Stimulated activated CD4-positive, alpha-beta T cell treated with anti-CD3 and anti-CD28 coated beads, TNF-alpha, amount 100 ng/mL, for 1 hour (primary cell): ENCODE data around the gene FAM107A.
"Not testable (repeated sequence)": the region's sequence is repeated elsewhere in the genome, so short reads cannot be mapped to it uniquely, and the experiment has no call there.

Experiments used
- DNase-seq, 3 donors: peaks; one replicate each; pipeline ENCODE4 v3.0.0-alpha.2; 2020; ENCODE audit warnings: low read depth in 3 of 3, low spot score in 1 of 3

The FAM107A gene

GRCh38 chr3:58537412-58538301 lies 39.5 kb downstream of the FAM107A start:
- DNase-seq, result no peak

GRCh38 chr3:58536501-58537411 lies 40.4 kb downstream of the FAM107A start, which contains the start of gene ACOX2:
Gene ACOX2 (minus strand): TSS chr3:58537190. CDS start chr3:58535106, 2,084 bp downstream.
- no peak for DNase-seq

GRCh38 chr3:58535531-58536500 lies 41.4 kb downstream of the FAM107A start:
- no peak for DNase-seq

- no peak for DNase-seq
Observed at GRCh38 chr3:58534592-58535494, 42.3 kb downstream of the FAM107A start.

GRCh38 chr3:58532794-58533220 lies 44.4 kb downstream of the FAM107A start:
- DNase-seq, result peak; percentile 46 to 67 (median 59)

- no peak for DNase-seq
Observed at GRCh38 chr3:58531956-58532355, 45.2 kb downstream of the FAM107A start.

- DNase-seq, result no peak
Observed at GRCh38 chr3:58531555-58531954, 45.6 kb downstream of the FAM107A start.

- no peak for DNase-seq
Observed at GRCh38 chr3:58530354-58530865, 46.8 kb downstream of the FAM107A start.

GRCh38 chr3:58529516-58530353 lies 47.5 kb downstream of the FAM107A start:
- no peak for DNase-seq

GRCh38 chr3:58528629-58529028 lies 48.6 kb downstream of the FAM107A start:
- no peak for DNase-seq

- not testable (repeated sequence) for DNase-seq
Observed at GRCh38 chr3:58527440-58527839, 49.8 kb downstream of the FAM107A start.

- no peak for DNase-seq
Observed at GRCh38 chr3:58526515-58526957, 50.7 kb downstream of the FAM107A start.

- no peak for DNase-seq
Observed at GRCh38 chr3:58524326-58524888, 52.8 kb downstream of the FAM107A start.

GRCh38 chr3:58522759-58523425 lies 54.3 kb downstream of the FAM107A start:
- DNase-seq, result no peak

- DNase-seq, result no peak
Observed at GRCh38 chr3:58521917-58522631, 55.1 kb downstream of the FAM107A start.

GRCh38 chr3:58521336-58521670 lies 55.9 kb downstream of the FAM107A start:
- DNase-seq, result no peak
